ENCODE measurements around the gene CAV1.
A peak's percentile ranks its signal among the peaks of the same experiment; 100 is the strongest.

Gene CAV1

GRCh38 chr7:116517626-116518025, 7.2 kb upstream of the CAV1 start:
- in situ Hi-C loops (cut with HindIII; ENCODE audit: low pct_ligation_motif_present, low sequenced_read_pairs): no loop called here

GRCh38 chr7:116518961-116519360, 5.9 kb upstream of the CAV1 start:
- Histone ChIP-seq H3K4me3 (ENCODE audit: low read depth, low read length) (no peak overlapping the region), H3K27ac (no peak overlapping the region), H3K27me3 (replicated peaks) (no peaks in the 10 kb centered on the region), H3K36me3 (replicated peaks) (no peaks in the 10 kb centered on the region)
- DNase-seq: no peak
- TF ChIP-seq CTCF (IDR thresholded peaks at IDR 0.05; ENCODE audit: low read depth, low read length, missing control alignments): no peak
- in situ Hi-C loops (cut with HindIII; ENCODE audit: low pct_ligation_motif_present, low sequenced_read_pairs): no loop called here

More at GRCh38 chr7:116517626-116518025, 7.2 kb upstream of the CAV1 start:
- no peak for DNase-seq
- Histone ChIP-seq H3K27ac (no peak overlapping the region), H3K36me3 (replicated peaks) (no peaks in the 10 kb centered on the region), H3K27me3 (replicated peaks) (no peaks in the 10 kb centered on the region), H3K4me3 (ENCODE audit: low read depth, low read length) (no peak overlapping the region)
- TF ChIP-seq CTCF (IDR thresholded peaks at IDR 0.05; ENCODE audit: low read depth, low read length, missing control alignments): no peak

- Histone ChIP-seq H3K27ac (no peak overlapping the region), H3K36me3 (replicated peaks) (no peaks in the 10 kb centered on the region), H3K27me3 (replicated peaks) (no peaks in the 10 kb centered on the region), H3K4me3 (ENCODE audit: low read depth, low read length) (no peak overlapping the region)
- in situ Hi-C loops (cut with HindIII; ENCODE audit: low pct_ligation_motif_present, low sequenced_read_pairs): no loop called here
- DNase-seq: no peak
- no peak for TF ChIP-seq CTCF (IDR thresholded peaks at IDR 0.05; ENCODE audit: low read depth, low read length, missing control alignments)
Measured at GRCh38 chr7:116521046-116521664, 3.7 kb upstream of the CAV1 start.

GRCh38 chr7:116522247-116522646, 2.6 kb upstream of the CAV1 start:
- no peak overlapping the region for H3K4me3 ChIP-seq (ENCODE audit: low read depth, low read length)
- in situ Hi-C loops (cut with HindIII; ENCODE audit: low pct_ligation_motif_present, low sequenced_read_pairs): no loop called here
- peaks cover 3% of the 10 kb centered on the region for H3K36me3 ChIP-seq (replicated peaks)
- no peak for TF ChIP-seq CTCF (IDR thresholded peaks at IDR 0.05; ENCODE audit: low read depth, low read length, missing control alignments)
- H3K27me3 ChIP-seq (replicated peaks): no peaks in the 10 kb centered on the region
- peak; percentile 76 for DNase-seq
- peak overlapping the region; percentile 36 for H3K27ac ChIP-seq

- Histone ChIP-seq H3K27me3 (replicated peaks) (no peaks in the 10 kb centered on the region), H3K27ac (peak overlapping the region; percentile 66), H3K4me3 (ENCODE audit: low read depth, low read length) (peak overlapping the region; percentile 86), H3K36me3 (replicated peaks) (peaks cover 5% of the 10 kb centered on the region)
- no peak for TF ChIP-seq CTCF (IDR thresholded peaks at IDR 0.05; ENCODE audit: low read depth, low read length, missing control alignments)
- no peak for DNase-seq
- in situ Hi-C loops (cut with HindIII; ENCODE audit: low pct_ligation_motif_present, low sequenced_read_pairs): no loop called here
Measured at GRCh38 chr7:116524221-116524608, 621 bp upstream of the CAV1 start.

All from brain microvascular endothelial cell (primary cell).